Aorta (tissue), 5 donors: ENCODE results near the gene ANO9. TPM values are rescaled to one million over a fixed set of nuclear protein-coding genes. Genes with fewer than 3 reads are reported as not detected.

Experiments used
- ATAC-seq: fragments of 200-7000 bp; cut with Tn5 transposase; one replicate; pipeline ENCODE4 v1.9.1; 2022; ENCODE audit warnings: moderate library complexity; ENCODE audit not compliant: low FRiP score
- DNase-seq, 2 donors: peaks; one replicate each; pipeline ENCODE4 v3.0.0-alpha.2; 2020
- H3K27ac ChIP-seq, 2 donors: one replicate each; pipeline ENCODE4 v1.5.1; 2013; ENCODE audit warnings: low read length in 2 of 2, mild to moderate bottlenecking in 2 of 2, moderate library complexity in 2 of 2, control low read depth in 1 of 2, inconsistent platforms in 1 of 2, low read depth in 1 of 2
- H3K27me3 ChIP-seq, 2 donors: one replicate each; pipeline ENCODE4 v1.6.1; 2013; ENCODE audit warnings: control low read depth in 1 of 2, low read length in 1 of 2, mild to moderate bottlenecking in 1 of 2, moderate library complexity in 1 of 2; ENCODE audit not compliant: insufficient read depth in 2 of 2, control insufficient read depth in 1 of 2
- H3K36me3 ChIP-seq, 2 donors: one replicate each; pipeline ENCODE4 v1.6.1; 2013; ENCODE audit warnings: control low read depth in 1 of 2, low read length in 1 of 2, mild to moderate bottlenecking in 1 of 2; ENCODE audit not compliant: insufficient read depth in 2 of 2, control insufficient read depth in 1 of 2
- H3K4me1 ChIP-seq, 2 donors: one replicate each; pipeline ENCODE4 v1.6.1; 2013; ENCODE audit warnings: low read length in 2 of 2, control low read depth in 1 of 2, mild to moderate bottlenecking in 1 of 2, moderate library complexity in 1 of 2; ENCODE audit not compliant: insufficient read depth in 2 of 2, control insufficient read depth in 1 of 2
- H3K4me3 ChIP-seq, 2 donors: one replicate each; pipeline ENCODE4 v1.5.1; 2013; ENCODE audit warnings: low read length in 2 of 2, control low read depth in 1 of 2, mild to moderate bottlenecking in 1 of 2
- H3K9me3 ChIP-seq: one replicate; pipeline ENCODE4 v1.6.1; 2013; ENCODE audit warnings: mild to moderate bottlenecking, low read length; ENCODE audit not compliant: control insufficient read depth
- WGBS, 2 donors: extraction: QIAGEN DNeasy Blood & Tissue Kit; methylation state at CpG; one replicate each; pipeline ENCODE4 v1.1.7; 2013; 5-methylcytosine and 5-hydroxymethylcytosine counted together
- intact Hi-C, 2 donors: fragments of 100-400 bp; cut with DNase I; formaldehyde crosslinking; loops; one replicate each; pipeline versions ENCODE4 v1.14.2 to v1.15.0; 2022
- polyA plus RNA-seq, 2 donors: library from polyadenylated mRNA; stranded (reverse); fragments of 200-250 nt; gene quantifications; one replicate each; pipeline ENCODE4 v1.2.3, GENCODE V29; 2013
- total RNA-seq, 2 donors: library from RNA; stranded (reverse); fragmentation: NEBNext Ultra II Directional; extraction: Animal tissue kit (Norgen Biotek cat#: 25700); gene quantifications; one replicate each; pipeline ENCODE4 v1.2.1, GENCODE V29; 2021
- donor health status: healthy with polysubstance abuse.
- donor health status: Bipolar disorder and iron deficiency.
- donor health status: DM: no; HTN: no; CAD: no.
- donor health status: DM: no; HTN: no; CAD: no.
- donor health status: DM: yes; HTN: yes; CAD: no.

Gene ANO9
- total and polyA plus RNA-seq, 4 donors = 0.41 to 8.1 (median 2.0) TPM

DNA sequence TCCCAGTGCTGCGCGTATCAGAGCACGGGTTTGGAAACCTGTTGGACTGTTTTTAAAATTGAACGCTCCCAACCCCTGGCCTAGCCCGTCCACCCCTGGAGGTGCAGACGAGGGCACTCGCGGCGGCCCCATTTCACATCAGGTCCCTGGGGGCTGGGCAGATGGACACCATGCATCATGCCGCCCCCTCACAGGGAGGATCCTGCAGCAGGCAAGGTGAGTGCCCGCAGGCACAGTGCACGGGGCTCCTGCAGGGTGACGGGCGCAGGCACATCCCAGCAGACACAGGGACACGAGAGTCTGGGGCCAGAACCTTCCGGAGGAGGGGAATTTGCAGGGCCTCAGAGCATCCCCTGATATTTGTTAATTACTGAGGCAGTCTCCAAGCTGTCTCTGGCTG is 7.3 kb downstream of the ANO9 start:
- DNase-seq (peak in 1 of 2 donors; percentile 42), ATAC-seq (no peak)
- Histone ChIP-seq H3K4me3 (no peak overlapping the region), H3K27ac (no peak overlapping the region), H3K27me3 (no peaks in the 10 kb centered on the region), H3K4me1 (no peaks in the 10 kb centered on the region), H3K9me3 (no peaks in the 10 kb centered on the region), H3K36me3 (no peaks in the 10 kb centered on the region)
- intact Hi-C loops = no loop called here
- 82 to 86% methylated on average over 16 of the region's 16 CpGs for WGBS, 2 donors

DNA sequence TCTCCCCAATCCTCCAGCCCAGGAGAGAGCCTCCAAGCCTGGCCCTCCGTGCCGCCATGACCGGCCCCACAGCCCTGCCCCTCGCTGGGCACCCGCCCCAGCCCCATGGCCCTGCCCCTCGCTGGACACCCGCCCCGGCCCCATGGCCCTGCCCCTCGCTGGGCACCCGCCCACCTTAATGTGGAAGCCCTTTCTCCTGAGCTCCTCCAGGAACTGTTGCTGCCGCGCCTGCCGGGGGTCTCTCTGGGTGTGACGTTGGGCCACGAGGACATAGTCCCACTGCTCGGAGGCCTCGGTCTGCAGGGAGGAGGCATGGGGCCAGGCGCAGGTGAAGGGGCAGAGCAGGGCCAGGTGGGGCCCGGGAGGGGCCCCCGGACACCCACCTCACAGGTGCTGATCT is 8.2 kb downstream of the ANO9 start:
- no peaks in the 10 kb centered on the region for H3K27me3 ChIP-seq
- H3K9me3 ChIP-seq = no peaks in the 10 kb centered on the region
- intact Hi-C loops = no loop called here
- ATAC-seq (no peak), DNase-seq (peak in 1 of 2 donors; percentile 48)
- no peak overlapping the region for H3K27ac ChIP-seq
- WGBS, 2 donors = 81 to 86% methylated on average over 14 to 20 of the region's 20 CpGs
- no peaks in the 10 kb centered on the region for H3K36me3 ChIP-seq
- H3K4me1 ChIP-seq = no peaks in the 10 kb centered on the region
- H3K4me3 ChIP-seq = no peak overlapping the region

DNA sequence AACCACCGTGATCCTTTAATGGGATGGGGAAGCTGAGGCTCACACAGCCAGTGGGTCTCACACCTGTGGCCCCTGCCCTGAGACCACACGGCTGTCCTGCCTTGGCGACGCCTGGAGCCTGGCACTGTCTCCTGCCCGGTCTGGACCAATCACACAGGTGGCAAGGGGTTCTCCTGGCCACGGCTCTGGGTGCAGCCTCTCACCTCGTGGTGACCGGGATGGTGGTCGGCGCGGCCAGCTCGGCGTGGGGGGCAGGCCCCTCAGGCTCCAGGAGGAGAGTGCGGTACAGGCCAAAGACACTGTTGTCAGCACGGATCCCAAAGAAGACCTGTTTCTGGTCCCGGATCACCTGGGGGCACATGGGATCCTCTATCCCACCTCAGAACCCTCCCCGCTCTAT is 8.7 kb downstream of the ANO9 start:
- H3K36me3 ChIP-seq = no peaks in the 10 kb centered on the region
- H3K27me3 ChIP-seq = no peaks in the 10 kb centered on the region
- no peaks in the 10 kb centered on the region for H3K4me1 ChIP-seq
- H3K4me3 ChIP-seq = no peak overlapping the region
- DNase-seq (peak in 1 of 2 donors; percentile 30), ATAC-seq (no peak)
- intact Hi-C loops = no loop called here
- H3K9me3 ChIP-seq = no peaks in the 10 kb centered on the region
- WGBS, 2 donors = 90 to 91% methylated on average over 17 of the region's 17 CpGs
- H3K27ac ChIP-seq = no peak overlapping the region

DNA sequence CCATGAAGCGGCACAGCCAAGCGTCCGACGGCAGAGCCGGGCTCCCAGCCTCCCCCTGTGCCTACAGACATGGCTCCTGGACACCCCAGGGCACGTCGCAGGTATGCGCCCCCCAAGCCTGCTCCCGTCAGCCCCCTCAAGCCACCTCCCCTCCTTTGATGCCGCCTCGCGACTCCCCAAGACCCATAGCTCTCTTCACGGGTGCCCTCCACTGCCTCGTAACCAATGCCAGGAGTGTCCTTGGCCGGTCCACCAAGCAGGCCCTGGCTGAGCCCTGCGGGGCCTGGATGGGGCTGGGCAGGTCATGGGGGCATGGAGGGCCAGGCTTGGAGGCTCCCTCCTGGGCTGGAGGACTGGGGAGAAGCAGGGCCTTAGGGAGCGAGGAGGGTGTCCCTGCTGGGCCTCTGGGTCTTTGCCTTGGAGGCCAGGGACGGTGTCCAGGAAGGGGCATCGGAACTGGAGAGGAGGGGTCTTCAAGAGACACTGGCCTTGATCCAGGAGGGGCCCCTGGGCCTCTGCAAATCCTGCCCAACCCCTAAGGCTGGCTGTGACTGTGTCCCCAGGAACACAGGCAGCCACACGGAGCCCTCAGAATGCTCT is 9.2 kb downstream of the ANO9 start:
- intact Hi-C loops = no loop called here
- 89 to 92% methylated on average over 18 to 20 of the region's 20 CpGs for WGBS, 2 donors
- Histone ChIP-seq H3K4me1 (no peaks in the 10 kb centered on the region), H3K36me3 (no peaks in the 10 kb centered on the region), H3K4me3 (no peak overlapping the region), H3K9me3 (no peaks in the 10 kb centered on the region), H3K27ac (no peak overlapping the region), H3K27me3 (no peaks in the 10 kb centered on the region)
- no peak for ATAC-seq
- DNase-seq = no peak

DNA sequence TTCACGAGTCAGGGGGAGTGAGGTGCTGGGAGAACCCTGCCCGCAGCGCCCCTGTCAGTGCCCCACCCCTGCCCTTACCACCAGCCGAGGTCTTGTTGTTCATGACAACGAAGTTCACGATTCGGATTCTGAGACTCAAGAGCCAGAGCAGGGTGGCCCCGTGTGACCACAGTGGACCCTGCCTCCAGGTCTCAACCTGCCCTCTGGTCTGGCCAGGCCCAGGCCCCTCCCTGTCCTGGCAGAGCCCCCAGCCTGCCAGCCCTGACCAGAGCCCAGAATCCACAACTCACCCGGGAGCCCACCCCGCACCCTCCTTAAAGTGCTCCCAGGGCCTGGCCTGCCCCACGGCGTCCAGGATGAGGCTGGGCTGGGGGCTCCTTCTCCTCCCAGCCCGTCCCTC is 9.9 kb downstream of the ANO9 start:
- Histone ChIP-seq H3K4me3 (no peak overlapping the region), H3K4me1 (no peaks in the 10 kb centered on the region), H3K36me3 (no peaks in the 10 kb centered on the region), H3K27ac (no peak overlapping the region), H3K27me3 (no peaks in the 10 kb centered on the region), H3K9me3 (no peaks in the 10 kb centered on the region)
- intact Hi-C loops = no loop called here
- no peak for ATAC-seq
- WGBS, 2 donors = 84 to 86% methylated on average over 13 of the region's 13 CpGs
- no peak for DNase-seq

DNA sequence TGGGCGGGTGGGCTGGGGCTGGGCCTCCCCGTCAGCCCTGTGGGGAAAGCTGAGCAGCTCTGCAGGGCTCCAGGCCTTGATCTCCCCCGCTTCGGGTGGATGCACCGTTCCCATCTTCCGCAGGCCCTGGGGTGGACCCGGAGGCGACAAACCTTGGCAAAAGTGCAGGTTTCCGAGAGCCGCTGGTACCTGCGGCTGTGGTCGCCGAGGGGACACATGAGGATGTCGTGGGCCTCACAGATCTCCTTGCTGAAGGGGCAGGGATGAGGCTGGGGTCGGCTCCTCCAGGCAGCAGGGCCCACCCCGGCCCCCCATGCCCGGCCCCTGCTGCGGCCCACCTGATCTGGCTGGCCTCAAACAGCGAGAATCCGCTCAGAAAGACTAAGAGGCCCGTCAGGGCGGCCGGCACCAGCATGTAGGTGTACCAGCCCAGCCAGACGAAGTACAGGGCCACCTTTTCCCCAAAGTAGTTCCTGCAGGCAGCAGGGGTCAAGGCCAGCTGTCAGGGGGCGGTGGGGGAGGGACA is 11.8 kb downstream of the ANO9 start:
- intact Hi-C loops = no loop called here
- Histone ChIP-seq H3K9me3 (no peaks in the 10 kb centered on the region), H3K36me3 (no peaks in the 10 kb centered on the region), H3K27me3 (no peaks in the 10 kb centered on the region), H3K4me1 (no peaks in the 10 kb centered on the region), H3K4me3 (no peak overlapping the region), H3K27ac (no peak overlapping the region)
- peak in 1 of 2 donors; percentile 40 for DNase-seq
- no peak for ATAC-seq
- WGBS, 2 donors = 36 to 55% methylated on average over 23 to 25 of the region's 25 CpGs

DNA sequence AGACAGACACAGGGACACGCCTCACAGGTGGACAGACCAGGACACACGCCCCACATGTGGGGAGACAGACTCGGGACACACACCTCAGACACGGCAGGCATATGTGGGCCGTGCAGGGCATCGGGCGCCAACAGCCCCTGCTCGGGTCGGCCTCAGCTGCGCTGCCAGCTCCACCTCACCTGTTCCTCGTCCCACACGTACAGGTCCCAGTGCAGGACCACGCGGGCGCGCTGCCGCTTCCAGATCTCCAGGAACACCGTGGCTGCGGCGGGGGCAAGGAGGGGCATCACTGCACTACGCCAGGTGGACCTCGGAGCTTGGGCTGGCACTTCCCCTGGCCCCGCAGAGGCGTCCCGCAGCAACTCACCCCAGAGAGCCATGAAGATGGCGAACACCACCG is 12.4 kb downstream of the ANO9 start:
- H3K9me3 ChIP-seq = no peaks in the 10 kb centered on the region
- peak in 1 of 2 donors; percentile 33 for DNase-seq
- WGBS, 2 donors = 88 to 92% methylated on average over 27 of the region's 27 CpGs
- no peaks in the 10 kb centered on the region for H3K36me3 ChIP-seq
- no peaks in the 10 kb centered on the region for H3K27me3 ChIP-seq
- no peak overlapping the region for H3K4me3 ChIP-seq
- no peak overlapping the region for H3K27ac ChIP-seq
- no peak for ATAC-seq
- intact Hi-C loops = no loop called here
- no peaks in the 10 kb centered on the region for H3K4me1 ChIP-seq

DNA sequence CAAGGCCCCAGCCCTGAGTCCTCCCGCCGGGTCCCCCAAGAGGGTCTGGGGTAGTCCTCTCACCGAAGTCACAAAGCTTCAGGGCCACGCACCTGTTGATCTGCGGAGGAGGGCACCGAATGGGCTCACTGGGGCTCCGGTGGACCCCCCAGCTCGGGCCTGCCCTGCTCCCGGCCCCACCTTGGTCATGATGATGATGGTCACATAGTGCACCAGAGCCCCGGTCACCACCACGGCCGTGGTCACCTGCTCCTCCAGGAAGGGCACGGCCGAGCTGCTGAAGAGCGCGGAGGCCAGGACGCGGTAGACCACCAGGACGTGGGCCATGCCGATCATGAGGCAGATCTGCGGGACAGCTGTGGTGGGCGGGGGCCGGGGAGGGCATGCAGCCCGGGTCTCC is 13.5 kb downstream of the ANO9 start:
- DNase-seq (peak in 1 of 2 donors; percentile 38), ATAC-seq (no peak)
- Histone ChIP-seq H3K9me3 (no peaks in the 10 kb centered on the region), H3K27me3 (no peaks in the 10 kb centered on the region), H3K36me3 (no peaks in the 10 kb centered on the region), H3K27ac (no peak overlapping the region), H3K4me3 (no peak overlapping the region), H3K4me1 (no peaks in the 10 kb centered on the region)
- intact Hi-C loops = no loop called here
- 90 to 94% methylated on average over 24 of the region's 24 CpGs for WGBS, 2 donors

DNA sequence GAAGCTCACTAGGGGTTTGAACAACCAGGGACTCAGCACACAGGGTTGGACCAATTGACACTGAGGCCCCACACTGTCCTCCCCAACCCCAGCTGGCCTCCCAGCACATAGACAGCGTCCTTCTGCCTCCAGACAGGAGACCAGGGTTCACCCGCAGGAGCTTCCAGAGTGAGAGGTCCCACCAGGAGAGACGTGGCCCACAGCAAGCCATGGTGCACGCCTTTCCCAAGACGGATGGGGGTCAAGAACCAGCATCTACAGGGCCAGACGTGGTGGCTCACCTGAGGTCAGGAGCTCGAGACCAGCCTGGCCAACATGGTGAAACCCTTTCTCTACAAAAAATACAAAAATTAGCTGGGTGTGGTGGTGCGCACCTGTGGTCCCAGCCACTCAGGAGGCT is 15.0 kb downstream of the ANO9 start:
- Histone ChIP-seq H3K4me1 (no peaks in the 10 kb centered on the region), H3K36me3 (no peaks in the 10 kb centered on the region), H3K27ac (no peak overlapping the region), H3K4me3 (no peak overlapping the region), H3K27me3 (no peaks in the 10 kb centered on the region), H3K9me3 (no peaks in the 10 kb centered on the region)
- ATAC-seq (no peak), DNase-seq (peak in 1 of 2 donors; percentile 31)
- intact Hi-C loops = no loop called here
- WGBS, 2 donors = 85 to 86% methylated on average over 8 of the region's 8 CpGs
